HG03135 (cell line): ENCODE measurements around the gene C10orf143.
"Not testable (repeated sequence)": the region's sequence is repeated elsewhere in the genome, so short reads cannot be mapped to it uniquely, and the experiment has no call there.

Experiments
- ATAC-seq: cut with Tn5 transposase; IDR thresholded peaks from one replicate; pipeline ENCODE4 v1.9.1; 2021; ENCODE audit warnings: mild to moderate bottlenecking, moderate library complexity; ENCODE audit not compliant: unreplicated experiment

The C10orf143 gene

DNA sequence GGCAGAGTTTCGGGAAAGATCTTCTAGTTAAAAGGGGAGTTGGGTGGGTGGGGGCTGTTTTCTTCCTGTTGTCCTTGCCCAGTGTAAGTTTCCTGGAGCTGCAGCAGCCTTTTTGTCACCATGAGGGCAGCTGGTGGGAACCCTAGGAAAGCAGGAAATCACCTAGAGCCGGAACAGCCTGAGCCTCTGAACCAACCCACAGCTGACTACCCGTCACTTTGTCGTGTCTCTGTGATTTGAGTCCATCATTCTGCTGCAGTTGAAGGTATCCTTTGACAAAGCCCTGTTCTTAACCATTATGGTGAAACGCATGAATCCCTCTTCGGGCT is 1.2 kb upstream of the C10orf143 start:
- ATAC-seq, result no peak

DNA sequence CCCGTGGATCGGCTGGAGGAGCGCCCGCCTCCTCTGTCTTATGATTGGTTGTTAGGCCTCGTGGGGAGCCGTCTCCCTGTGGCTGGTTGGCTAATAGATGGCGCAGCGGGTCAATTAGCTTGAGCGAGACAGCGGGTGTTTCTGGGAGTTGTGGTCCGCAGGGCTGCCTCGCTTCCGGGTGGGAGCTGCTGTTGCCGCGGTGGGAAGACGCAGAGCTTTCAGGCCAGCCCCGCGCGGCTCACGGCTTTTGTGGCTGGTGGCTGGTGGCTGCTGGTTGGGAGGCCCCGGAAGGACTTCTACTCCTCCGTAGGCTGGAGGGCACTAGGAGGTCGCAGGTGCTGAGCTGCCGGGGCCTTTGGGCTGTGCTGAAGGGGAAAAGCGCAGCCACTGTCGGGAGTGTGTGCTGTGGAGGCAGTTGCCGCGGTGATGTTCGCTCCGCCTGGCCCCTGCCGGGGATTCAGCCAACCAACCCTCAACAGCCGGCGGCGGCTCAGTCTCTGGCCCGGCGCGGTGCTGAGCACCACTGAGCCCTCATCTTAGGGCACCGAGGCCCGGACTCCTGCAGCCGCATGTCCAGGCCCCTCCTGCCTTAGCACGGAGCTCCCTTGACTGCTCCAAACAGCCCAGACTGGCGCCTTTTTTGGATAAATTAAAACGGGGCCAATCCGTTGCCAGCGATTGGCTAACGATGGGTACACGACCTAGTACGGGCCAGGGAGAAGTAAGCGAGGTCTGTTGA is 652 bp upstream of the C10orf143 start:
- ATAC-seq, result peak; percentile 93

DNA sequence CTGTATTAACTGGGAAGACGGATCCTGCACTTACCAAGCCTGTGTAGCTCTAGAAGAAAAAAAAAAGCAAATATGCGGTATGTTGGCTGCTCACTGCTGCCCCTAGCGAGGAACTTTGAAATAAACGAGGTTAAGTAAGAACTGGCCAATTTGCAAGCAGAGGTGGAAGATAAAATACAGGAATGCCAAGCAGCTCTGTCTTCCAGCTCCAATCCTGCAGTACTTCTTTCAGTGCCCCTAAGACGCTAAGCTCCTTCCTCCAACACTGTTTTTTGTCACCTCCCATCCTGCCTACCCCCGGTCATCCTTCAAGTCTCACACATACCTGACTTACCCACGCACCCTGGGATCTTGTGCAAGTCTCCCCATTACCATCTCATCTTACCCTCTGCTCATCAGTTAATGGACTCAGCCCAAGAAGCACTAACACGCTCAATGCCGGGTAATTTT is 809 bp downstream of the C10orf143 start:
- ATAC-seq, result no peak

DNA sequence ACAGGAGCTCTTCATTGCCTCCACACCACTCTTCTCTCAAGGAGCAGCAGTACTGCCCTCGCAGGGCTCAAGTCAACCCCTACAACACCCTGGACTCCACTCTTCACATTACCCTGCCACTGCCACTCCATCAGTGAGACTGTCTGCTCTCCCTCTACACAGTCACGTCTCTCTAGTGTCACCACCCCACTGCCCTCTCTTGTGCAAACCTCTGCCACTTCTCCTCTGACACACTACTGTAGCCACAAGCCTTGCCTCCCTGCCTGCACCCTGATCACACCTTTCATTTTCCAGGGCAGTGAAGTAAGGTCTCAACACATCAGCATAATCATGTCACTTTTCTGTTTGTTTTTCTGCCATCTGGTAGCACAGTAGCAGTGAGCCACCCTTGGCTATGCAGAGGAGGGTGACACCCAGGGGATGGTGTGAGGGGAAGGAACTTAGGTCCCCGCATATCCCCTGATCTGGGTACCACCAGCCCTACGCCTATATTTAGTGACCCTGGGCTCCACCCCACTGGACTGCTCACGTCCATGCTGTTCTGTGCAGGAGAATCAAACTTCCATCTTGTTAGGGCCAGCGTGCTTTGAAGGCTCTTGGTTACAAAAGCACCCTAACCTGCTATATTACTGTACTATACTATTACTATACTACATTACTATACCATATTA is 1.6 kb downstream of the C10orf143 start:
- no peak for ATAC-seq

DNA sequence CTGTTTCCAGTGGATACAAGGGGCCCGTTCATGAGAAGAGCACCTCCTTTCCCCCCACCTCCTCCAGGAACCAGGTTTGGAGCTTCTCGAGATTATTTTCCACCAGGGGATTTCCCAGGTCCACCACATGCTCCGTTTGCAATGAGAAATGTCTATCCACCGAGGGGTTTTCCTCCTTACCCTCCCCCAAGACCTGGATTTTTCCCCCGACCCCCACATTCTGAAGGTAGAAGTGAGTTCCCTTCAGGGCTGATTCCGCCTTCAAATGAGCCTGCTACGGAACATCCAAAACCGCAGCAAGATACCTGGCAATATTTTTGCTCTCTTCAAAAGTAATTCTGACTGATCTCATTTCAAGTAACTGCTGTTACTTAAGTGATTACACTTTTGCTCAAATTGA is 2.5 kb downstream of the C10orf143 start:
- not testable (repeated sequence) for ATAC-seq

DNA sequence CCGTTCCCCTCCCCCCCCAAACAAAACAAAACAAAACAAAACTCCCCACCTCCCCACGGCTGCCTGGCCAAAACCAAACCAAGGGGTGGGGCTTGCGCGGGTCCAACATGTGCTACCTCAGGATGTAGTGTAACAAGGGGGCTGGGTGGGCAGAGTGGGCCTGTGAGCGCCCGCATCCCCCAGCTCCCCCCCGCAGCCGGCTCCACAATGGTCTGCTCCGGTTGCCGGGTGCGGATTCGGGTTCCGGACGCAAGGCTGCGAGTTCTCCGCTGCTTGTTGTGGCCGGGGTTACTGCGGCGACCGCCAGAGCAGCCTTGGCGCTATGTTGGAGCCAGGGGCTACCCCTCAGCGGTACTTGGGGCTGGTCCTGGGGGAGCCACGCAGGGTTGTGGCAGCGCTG is 4.9 kb downstream of the C10orf143 start:
- no peak for ATAC-seq

DNA sequence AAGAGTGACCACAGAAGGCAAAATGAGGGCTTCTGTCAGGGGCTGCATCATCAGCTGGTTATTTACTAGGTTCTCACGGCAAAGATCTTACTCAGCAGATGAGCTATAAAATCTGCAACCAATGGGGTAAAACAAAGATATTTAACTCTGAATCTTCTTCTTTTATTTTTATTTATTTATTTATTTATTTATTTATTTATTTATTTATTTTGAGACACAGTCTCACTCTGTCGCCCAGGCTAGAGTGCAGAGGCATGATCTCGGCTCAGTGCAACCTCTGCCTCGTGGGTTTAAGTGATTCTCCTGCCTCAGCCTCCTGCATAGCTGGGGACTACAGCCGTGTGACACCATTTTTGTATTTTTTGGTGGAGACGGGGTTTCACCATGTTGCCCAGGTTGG is 11.3 kb downstream of the C10orf143 start:
- ATAC-seq, result no peak

DNA sequence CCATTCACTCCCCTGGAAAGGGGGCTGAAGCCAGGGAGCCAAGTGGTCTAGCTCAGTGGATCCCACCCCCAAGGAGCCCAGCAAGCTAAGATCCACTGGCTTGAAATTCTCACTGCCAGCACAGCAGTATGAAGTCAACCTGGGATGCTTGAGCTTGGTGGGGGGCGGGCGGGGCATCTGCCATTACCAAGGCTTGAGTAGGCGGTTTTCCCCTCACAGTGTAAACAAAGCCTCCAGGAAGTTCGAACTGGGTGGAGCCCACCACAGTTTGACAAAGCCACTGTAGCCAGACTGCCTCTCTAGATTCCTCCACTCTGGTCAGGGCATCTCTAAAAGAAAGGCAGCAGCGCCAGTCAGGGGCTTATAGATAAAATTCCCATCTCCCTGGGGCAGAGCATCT is 20.1 kb downstream of the C10orf143 start:
- ATAC-seq, result not testable (repeated sequence)

DNA sequence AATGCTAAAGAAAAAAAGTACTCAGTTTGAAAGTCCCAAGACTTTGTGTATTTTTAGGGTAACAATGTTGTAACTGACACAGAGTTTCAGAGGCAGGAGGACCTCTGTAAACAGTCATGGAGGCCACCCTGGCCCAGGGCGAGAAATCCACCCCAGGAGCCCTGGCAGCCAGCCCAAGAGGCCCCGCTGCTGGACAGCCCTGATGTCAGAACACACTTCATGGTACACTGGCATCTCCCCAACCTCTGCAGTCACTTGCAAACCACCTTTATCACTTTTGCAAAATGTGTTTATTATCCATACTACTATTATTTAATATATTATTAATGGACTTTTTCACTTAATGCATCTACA is 30.2 kb downstream of the C10orf143 start:
- no peak for ATAC-seq

DNA sequence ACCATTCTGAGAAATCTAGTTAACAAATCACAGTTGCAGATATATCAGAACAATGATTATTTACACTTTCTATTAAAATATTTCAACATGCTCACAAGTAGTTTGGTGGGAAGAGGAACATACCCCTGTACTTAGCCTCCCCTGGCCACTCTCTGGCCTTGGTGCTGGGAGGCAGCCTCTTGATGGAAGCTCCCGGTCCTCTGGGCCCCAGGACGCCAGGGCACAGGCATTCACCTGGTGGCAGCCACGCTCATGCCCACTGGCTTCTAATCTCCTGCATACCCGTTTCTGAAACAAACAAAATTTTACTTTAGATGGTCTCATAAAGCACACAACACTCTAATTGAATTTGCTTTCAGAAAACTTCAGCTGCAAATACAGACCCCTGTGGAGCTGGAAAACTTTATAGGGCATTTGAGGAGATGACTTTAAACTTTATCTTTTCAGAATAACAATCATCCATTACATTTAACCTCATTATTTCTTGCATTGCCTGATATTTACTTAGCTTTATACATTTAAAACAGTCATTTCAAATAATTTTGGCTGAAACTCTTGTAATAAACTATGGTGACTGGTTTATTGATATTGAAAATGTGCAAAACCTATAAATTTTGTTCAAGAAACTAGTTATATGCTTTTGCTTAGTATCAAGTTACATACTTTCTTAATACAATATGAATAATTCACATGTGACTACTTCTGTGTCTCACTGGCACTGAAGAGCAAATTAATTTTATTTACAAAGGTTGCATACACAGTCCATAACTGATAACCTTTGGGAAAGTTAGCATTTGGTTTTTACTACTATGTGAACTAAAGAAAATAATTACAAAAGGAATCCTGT is 30.8 kb downstream of the C10orf143 start:
- no peak for ATAC-seq

DNA sequence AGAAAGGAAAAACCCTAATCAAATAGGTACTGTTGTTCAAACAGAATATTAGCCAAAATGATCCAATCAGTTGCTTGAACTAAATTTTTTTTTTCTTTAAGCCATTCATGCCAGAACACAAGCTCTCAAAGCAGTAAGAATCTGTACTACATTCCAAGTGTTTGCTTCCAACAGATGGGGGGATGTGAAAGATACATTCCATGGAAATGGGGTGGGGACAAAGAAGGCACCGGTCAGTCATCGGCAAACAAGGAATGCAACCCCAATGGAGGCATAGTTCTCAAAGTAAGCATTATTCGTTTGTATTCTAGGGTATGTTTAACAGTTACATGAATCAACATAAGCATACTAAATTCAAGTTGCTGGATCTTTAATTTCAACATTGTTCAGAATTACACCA is 32.5 kb downstream of the C10orf143 start:
- no peak for ATAC-seq

DNA sequence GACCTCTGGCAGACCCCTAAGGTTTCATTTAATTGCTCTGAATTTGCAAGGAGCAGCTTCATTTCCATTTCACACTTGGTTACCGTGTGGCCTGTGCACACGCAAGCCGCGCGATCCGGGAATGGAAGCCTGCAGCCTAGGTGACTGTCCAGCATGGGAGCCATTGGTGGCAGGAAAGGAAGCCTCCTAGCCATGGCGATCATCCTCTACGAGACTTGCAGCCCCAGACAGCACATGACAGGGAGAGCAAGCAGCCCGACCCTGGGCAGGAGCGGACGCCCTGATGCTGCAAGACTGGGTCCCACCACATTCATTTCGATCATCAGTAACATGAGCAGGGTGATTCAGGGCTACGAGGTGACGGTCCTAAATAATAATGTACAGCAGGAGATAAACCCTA is 33.9 kb downstream of the C10orf143 start:
- ATAC-seq, result no peak

DNA sequence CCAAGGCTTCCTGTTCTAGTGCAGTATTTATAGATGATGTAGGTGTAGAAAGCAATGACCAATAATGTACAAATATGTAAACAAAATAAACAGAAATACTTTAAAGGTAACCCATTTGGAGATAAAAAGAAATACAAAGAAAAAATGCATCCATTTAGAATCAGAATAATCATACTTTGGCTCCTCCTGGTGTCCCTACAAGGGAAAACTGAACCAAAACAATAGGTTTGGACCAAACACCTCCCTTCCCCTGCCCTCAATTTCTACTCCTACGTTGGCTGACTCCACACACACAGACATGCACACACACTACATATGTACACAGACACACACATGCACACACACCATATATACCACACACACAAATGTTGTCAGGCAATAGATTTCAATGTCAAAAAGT is 36.0 kb downstream of the C10orf143 start:
- ATAC-seq, result no peak

DNA sequence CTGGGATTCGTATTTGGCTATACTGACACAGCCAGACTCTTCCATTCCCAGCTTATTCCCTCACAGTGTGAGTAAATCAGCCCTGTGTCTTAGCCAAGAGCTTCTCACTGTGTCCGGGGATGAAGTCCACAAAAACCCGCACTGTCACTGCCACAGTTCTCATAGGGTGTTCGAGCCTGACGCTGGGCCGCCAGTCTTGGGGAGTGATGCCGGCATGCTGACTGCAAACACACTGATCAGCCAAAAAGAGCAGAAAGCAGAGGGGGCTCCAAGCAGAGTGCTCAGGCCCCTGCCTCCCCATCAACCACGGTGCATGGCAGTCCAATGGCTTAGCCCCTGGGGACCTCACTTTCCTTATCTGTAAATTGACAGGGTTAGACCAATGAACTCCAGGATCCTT is 36.7 kb downstream of the C10orf143 start:
- ATAC-seq, result no peak

DNA sequence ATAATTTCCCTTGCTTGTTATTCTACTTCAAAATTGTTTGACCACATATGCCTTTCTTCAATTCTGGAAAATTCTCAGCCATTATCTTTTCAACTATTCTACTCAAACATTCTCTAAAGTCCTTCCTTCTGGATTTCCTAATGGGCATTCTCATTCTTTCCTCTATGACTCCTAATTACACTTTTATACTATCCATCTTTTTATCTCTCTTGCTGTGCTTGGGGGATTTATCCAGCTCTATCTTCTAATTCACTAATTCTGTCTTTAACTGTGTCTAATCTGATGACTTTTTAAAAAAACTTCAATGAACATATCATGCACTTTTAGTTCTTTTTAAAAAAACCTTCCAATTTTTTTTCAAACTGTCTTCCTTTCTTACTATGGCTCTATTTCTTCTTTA is 38.4 kb downstream of the C10orf143 start:
- ATAC-seq, result no peak

DNA sequence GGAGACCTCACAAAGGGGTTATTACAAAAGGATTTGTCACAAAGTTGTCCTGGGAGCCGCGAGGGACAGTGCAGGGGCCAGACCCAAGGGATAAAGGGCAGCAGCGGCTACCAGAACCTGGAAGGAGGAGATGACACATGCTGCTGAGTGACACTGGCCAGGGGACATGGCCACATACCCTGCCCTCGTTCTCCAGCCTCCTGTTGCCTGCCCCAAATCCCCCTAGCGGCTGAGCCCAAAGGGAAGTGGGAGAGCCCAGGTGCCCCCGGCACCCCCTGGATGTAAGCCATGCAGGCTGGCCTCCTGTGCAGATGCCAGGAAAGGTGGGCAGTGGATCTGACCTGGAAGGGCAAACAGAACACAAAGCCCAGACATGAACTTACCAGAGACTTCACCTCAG is 42.7 kb downstream of the C10orf143 start:
- no peak for ATAC-seq

DNA sequence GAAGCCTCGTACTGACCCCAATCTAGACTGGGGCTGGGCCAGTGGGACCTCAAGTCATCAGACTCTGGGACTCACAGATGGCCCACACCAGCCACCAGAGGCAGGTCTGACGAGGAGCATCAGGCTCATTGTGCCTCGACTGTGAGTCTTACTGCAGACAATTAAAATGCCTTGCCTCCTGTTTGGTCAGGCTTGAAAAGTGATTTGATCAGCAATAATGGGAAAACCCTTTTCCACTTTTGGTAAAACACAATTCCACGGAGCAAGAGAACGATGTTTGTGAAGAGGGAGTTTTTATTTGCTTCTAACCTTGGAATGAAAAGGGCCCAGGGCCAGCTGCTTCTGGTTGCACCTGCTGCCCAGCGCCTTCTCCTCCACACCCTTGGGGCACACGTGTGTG is 43.9 kb downstream of the C10orf143 start:
- no peak for ATAC-seq

DNA sequence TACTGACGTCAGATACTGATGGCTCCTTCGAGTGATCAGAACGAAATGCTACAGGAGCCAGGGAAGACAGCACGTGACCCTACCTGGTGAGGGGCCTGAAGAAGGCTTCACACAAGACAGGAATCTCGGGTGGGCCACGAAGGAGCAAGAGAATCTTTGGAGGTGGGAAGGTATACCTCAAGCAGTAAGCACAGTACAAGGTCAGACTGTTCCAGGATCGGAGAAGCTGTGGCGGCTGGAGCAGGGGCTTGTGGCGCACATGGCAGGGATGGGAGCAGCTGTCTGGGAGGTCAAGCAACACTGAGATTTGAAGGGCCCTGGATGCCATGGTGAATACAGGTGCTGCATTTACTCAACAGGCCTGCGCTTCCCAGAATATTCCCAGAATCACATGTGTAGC is 45.4 kb downstream of the C10orf143 start:
- ATAC-seq, result no peak

DNA sequence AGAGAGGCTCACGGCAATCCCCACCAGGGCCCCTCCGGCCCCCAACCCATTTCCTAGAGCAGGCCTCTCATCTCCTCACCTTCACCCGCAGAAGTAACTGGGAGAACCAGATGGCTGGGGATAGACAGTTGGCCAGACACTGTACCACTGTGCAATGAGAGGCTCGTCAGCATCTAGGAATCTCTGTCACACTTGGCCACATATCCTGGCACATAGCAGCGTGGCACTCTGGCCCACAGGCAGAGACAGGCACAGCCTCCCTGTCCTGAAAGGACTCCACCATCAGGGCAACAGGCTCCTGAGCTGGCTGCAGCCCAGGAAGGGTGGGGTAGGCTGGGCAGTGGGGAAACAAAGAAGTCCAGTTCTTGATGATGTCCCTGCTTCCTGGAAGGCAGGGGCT is 45.8 kb downstream of the C10orf143 start:
- ATAC-seq, result no peak

DNA sequence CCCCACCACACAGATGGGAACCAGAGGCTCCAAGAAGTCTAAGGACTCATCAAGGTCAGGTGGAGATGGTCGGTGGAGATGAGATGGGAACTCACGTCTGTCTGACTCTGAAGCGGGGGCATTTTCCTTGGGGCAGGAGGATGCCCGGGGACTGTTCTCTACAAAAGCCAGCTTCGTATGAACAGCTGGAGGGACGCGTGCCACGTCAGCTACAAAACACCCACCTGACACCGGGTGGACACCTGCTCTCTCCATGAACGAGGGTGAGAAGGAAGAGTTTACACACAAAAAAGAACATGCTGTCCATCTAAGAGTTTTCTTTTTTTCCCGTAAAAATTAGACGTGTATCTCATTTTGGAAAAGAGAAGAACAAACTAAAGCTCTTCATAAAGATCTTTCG is 47.7 kb downstream of the C10orf143 start:
- ATAC-seq, result no peak

DNA sequence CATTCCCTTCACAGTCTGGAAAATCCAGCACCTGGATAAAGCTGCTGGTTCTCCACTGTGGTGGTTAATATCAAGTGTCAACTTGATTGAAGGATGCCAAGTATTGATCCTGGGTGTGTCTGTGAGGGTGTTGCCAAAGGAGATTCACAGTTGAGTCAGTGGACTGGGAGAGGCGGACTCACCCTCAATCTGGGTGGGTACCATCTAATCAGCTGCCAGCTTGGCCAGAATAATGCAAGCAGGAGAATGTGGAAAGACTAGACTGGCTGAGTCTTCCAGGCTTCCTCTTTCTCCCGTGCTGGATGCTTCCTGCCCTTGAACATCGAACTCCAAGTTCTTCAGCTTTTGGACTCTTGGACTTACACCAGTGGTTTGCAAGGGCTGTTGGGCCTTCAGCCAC is 48.4 kb downstream of the C10orf143 start:
- no peak for ATAC-seq

DNA sequence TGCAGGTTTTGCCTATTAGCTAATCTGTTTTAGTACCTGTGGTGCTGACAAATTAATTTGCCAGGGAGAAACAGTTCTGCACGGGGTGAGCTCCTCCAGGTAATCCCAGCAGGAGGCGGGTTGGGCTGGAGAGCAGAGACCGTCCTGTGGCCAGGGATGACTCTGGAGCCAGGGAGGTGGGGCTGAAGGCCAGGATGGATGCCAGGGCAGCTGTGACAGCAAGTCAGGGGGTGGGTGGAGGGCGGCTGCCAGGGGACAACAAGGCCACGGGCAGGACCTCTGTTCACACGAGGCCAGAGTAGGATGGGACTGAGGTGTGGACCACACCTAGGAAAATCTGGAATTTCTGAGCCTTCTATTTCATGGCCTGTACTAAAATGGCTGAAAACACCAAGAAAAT is 48.9 kb downstream of the C10orf143 start:
- no peak for ATAC-seq
